Measurements from ENCODE around the gene SMIM31.

Gene SMIM31

GRCh38 chr4:164789047-164789446 lies 35.1 kb downstream of the SMIM31 start:
- DNase-seq, result no peak

GRCh38 chr4:164790249-164790648 lies 36.3 kb downstream of the SMIM31 start:
- no peak for DNase-seq

GRCh38 chr4:164799410-164799809 lies 45.5 kb downstream of the SMIM31 start:
- DNase-seq, result no peak

GRCh38 chr4:164800786-164801185 lies 46.9 kb downstream of the SMIM31 start:
- DNase-seq, result no peak

GRCh38 chr4:164802301-164802901 lies 48.5 kb downstream of the SMIM31 start:
- no peak for DNase-seq

GRCh38 chr4:164803702-164804101 lies 49.8 kb downstream of the SMIM31 start:
- no peak for DNase-seq

GRCh38 chr4:164807611-164808010 lies 53.7 kb downstream of the SMIM31 start:
- DNase-seq, result peak; percentile 74

- DNase-seq, result no peak
These were observed 59.6 kb downstream of the SMIM31 start for GRCh38 chr4:164813554-164813953.

GRCh38 chr4:164815711-164816110 lies 61.8 kb downstream of the SMIM31 start:
- no peak for DNase-seq

- DNase-seq, result no peak
These were observed 65.4 kb downstream of the SMIM31 start for GRCh38 chr4:164819366-164819765.

GRCh38 chr4:164821711-164822110 lies 67.8 kb downstream of the SMIM31 start:
- no peak for DNase-seq

GRCh38 chr4:164824581-164824980 lies 70.7 kb downstream of the SMIM31 start:
- no peak for DNase-seq

- no peak for DNase-seq
These were observed 75.0 kb downstream of the SMIM31 start for GRCh38 chr4:164828955-164829354.

GRCh38 chr4:164846566-164846965 lies 92.6 kb downstream of the SMIM31 start:
- no peak for DNase-seq

GRCh38 chr4:164847016-164847415 lies 93.1 kb downstream of the SMIM31 start:
- DNase-seq, result no peak

- DNase-seq, result peak; percentile 4
These were observed 94.2 kb downstream of the SMIM31 start for GRCh38 chr4:164847967-164848649.

All from DMS53 (cell line).